Measurements from ENCODE around the gene DUSP14. TPM values are rescaled to one million over a fixed set of nuclear protein-coding genes. Genes with fewer than 3 reads are reported as not detected.
A peak's percentile ranks its signal among the peaks of the same experiment; 100 is the strongest.

DUSP14 gene
- total RNA-seq, 4 donors from 2014 or later = 52.7 to 74.5 (median 59.0) TPM

DNA sequence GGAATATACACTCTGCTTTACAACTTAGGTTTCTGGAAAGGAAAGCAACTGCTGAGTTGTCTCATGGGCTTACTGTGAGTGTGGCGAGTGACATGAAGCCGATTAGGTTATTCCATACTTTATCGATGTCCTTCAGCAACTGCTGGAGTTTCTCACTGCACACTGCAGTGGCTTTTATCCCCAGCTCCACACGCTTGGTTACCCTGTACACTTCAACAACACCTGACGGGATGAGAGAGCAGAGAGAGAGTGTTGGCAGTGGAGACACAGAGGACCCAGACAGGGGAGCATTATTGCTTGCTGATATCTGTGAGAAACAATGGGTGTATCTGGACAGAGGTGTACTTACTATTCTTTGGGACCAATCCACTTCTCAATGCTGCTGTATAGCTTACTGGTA, 46.2 kb downstream of the DUSP14 start:
- DNase-seq = peak; percentile 61 to 65
- Histone ChIP-seq H3K4me3 (replicated peaks in 1 of 3) (no peak overlapping the region), H3K36me3 (peaks cover 18 to 38% of the 10 kb centered on the region in 2 donors), H3K9me3 (no peaks in the 10 kb centered on the region), H3K4me1 (peaks cover 0 to 9% of the 10 kb centered on the region in 2 donors), H3K27ac (no peak overlapping the region), H3K27me3 (no peaks in the 10 kb centered on the region)
- TF ChIP-seq CTCF (IDR thresholded peaks at IDR 0.05) = no peak
- no peak for TF ChIP-seq POLR2A (IDR thresholded peaks at IDR 0.05)
- WGBS, 2 donors = 32 to 40% methylated on average over 5 of the region's 5 CpGs
- intact Hi-C loops (cut with DNase I) = no loop called here

GRCh38 chr17:37538981-37539659, 49.4 kb downstream of the DUSP14 start:
- intact Hi-C loops (cut with DNase I) = no loop called here
- no peaks in the 10 kb centered on the region for H3K9me3 ChIP-seq
- no peaks in the 10 kb centered on the region for H3K27me3 ChIP-seq
- H3K4me3 ChIP-seq (replicated peaks in 1 of 3) = no peak overlapping the region
- TF ChIP-seq POLR2A (IDR thresholded peaks at IDR 0.05) (no peak), CTCF (IDR thresholded peaks at IDR 0.05) (no peak)
- H3K36me3 ChIP-seq = peaks cover 34 to 53% of the 10 kb centered on the region in 2 donors
- DNase-seq = no peak
- peaks cover 0 to 9% of the 10 kb centered on the region in 2 donors for H3K4me1 ChIP-seq
- no peak overlapping the region for H3K27ac ChIP-seq
- 95 to 98% methylated on average over 8 of the region's 8 CpGs for whole genome bisulfite sequencing, 2 donors

DNA sequence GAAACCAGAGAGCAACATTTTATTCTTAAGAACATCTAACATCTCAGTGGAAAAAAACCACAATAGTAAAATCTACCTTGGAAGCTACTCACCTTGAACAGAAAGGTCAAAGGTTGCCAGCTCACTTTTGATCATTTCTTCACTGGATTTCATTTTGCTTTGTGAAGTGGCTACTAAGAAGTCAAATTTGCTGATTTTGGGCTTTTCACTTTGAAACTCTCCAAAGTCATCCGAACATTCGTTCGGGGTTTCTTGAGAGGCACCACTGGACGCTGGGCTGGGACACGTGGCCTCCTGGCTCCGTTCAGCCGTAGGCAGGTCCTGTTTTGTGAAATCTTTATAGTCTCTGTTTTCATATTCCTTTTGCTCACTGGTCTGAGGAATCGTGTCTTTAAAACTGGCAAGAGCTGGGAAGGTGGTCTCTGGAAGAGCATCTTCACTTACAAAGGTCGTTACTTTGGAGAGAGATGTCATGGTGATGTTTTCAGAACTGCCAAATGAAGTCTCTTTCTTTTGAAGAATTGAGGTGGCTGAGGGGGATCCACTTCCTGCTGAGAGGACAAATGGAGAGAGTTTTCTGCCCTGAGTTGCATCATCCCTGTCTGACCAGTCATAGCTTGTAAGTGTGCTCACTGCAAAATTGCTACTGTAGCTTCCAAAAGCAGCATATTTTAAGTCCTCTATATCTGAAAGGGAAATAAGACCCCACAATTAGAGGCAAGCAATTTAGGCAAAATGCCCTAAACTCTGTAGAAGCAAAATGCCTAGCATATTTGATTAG, 52.4 kb downstream of the DUSP14 start:
- DNase-seq = no peak
- 88 to 93% methylated on average over 9 of the region's 9 CpGs for WGBS, 2 donors
- TF ChIP-seq POLR2A (IDR thresholded peaks at IDR 0.05) (no peak), CTCF (IDR thresholded peaks at IDR 0.05) (no peak)
- intact Hi-C loops (cut with DNase I) = no loop called here
- H3K36me3 ChIP-seq = peaks cover 34 to 47% of the 10 kb centered on the region in 2 donors
- H3K27ac ChIP-seq = no peak overlapping the region
- H3K4me3 ChIP-seq (replicated peaks in 1 of 3) = no peak overlapping the region
- H3K27me3 ChIP-seq = no peaks in the 10 kb centered on the region
- no peaks in the 10 kb centered on the region for H3K4me1 ChIP-seq
- H3K9me3 ChIP-seq = no peaks in the 10 kb centered on the region

GRCh38 chr17:37543637-37544052, 54.0 kb downstream of the DUSP14 start:
- no peaks in the 10 kb centered on the region for H3K27me3 ChIP-seq
- TF ChIP-seq CTCF (IDR thresholded peaks at IDR 0.05) = no peak
- no peak for TF ChIP-seq POLR2A (IDR thresholded peaks at IDR 0.05)
- no peak overlapping the region for H3K27ac ChIP-seq
- H3K4me1 ChIP-seq = no peaks in the 10 kb centered on the region
- no peak for DNase-seq
- intact Hi-C loops (cut with DNase I) = no loop called here
- H3K4me3 ChIP-seq (replicated peaks in 1 of 3) = no peak overlapping the region
- H3K9me3 ChIP-seq = no peaks in the 10 kb centered on the region
- peaks cover 33 to 34% of the 10 kb centered on the region in 2 donors for H3K36me3 ChIP-seq
- WGBS, 2 donors = 88 to 89% methylated on average over 2 of the region's 2 CpGs

- H3K27me3 ChIP-seq = no peaks in the 10 kb centered on the region
- intact Hi-C loops (cut with DNase I) = no loop called here
- H3K9me3 ChIP-seq = no peaks in the 10 kb centered on the region
- H3K27ac ChIP-seq = no peak overlapping the region
- no peak for TF ChIP-seq POLR2A (IDR thresholded peaks at IDR 0.05)
- TF ChIP-seq CTCF (IDR thresholded peaks at IDR 0.05) = no peak
- no peak overlapping the region for H3K4me3 ChIP-seq (replicated peaks in 1 of 3)
- 90 to 97% methylated on average over 2 of the region's 2 CpGs for WGBS, 2 donors
- peaks cover 17 to 19% of the 10 kb centered on the region in 2 donors for H3K36me3 ChIP-seq
- DNase-seq = no peak
- no peaks in the 10 kb centered on the region for H3K4me1 ChIP-seq
Observed at GRCh38 chr17:37545486-37545885, 55.8 kb downstream of the DUSP14 start.
